Measurements from ENCODE around the gene NRXN2. TPM values are rescaled to one million over a fixed set of nuclear protein-coding genes. Genes with fewer than 3 reads are reported as not detected.

Gene NRXN2
- total and polyA plus RNA-seq, 3 experiments from 2014 or later = 0.55 to 0.75 TPM; not detected in 1

GRCh38 chr11:64638829-64639228 lies 84.2 kb downstream of the NRXN2 start:
- Histone ChIP-seq H3K4me1 (ENCODE audit: insufficient read depth, low read length) (peaks cover 4% of the 10 kb centered on the region), H3K4me3 (ENCODE audit: low read length) (no peak overlapping the region), H3K27ac (ENCODE audit: low read depth, low read length) (no peak overlapping the region), H3K9me3 (ENCODE audit: low read length) (no peaks in the 10 kb centered on the region), H3K36me3 (ENCODE audit: insufficient read depth, low read length) (no peaks in the 10 kb centered on the region), H3K27me3 (ENCODE audit: insufficient read depth, low read length, poor library complexity, severe bottlenecking) (peaks cover 27% of the 10 kb centered on the region)
- no peak overlapping the region for H3K4me3 Mint-ChIP-seq
- H3K36me3 Mint-ChIP-seq = no peaks in the 10 kb centered on the region
- DNase-seq = no peak
- H3K9me3 Mint-ChIP-seq = no peaks in the 10 kb centered on the region
- peaks cover 7 to 10% (median 9%) of the 10 kb centered on the region in 3 donors for H3K4me1 Mint-ChIP-seq
- CTCF ChIA-PET = no interaction called here
- peak overlapping the region in 1 of 8 donors; percentile 3 for H3K27ac Mint-ChIP-seq
- peaks cover 11 to 30% of the 10 kb centered on the region in 2 donors for H3K27me3 Mint-ChIP-seq
- POLR2A ChIA-PET = no interaction called here

- Histone ChIP-seq H3K27me3 (ENCODE audit: insufficient read depth, low read length, poor library complexity, severe bottlenecking) (peaks cover 27% of the 10 kb centered on the region), H3K4me1 (ENCODE audit: insufficient read depth, low read length) (peaks cover 8% of the 10 kb centered on the region), H3K9me3 (ENCODE audit: low read length) (no peaks in the 10 kb centered on the region), H3K36me3 (ENCODE audit: insufficient read depth, low read length) (no peaks in the 10 kb centered on the region), H3K27ac (ENCODE audit: low read depth, low read length) (no peak overlapping the region), H3K4me3 (ENCODE audit: low read length) (no peak overlapping the region)
- Mint-ChIP-seq H3K36me3 (no peaks in the 10 kb centered on the region), H3K27me3 (peaks cover 10 to 35% of the 10 kb centered on the region in 2 donors), H3K4me1 (peaks cover 12 to 17% (median 15%) of the 10 kb centered on the region in 3 donors), H3K4me3 (no peak overlapping the region), H3K9me3 (no peaks in the 10 kb centered on the region), H3K27ac (no peak overlapping the region)
- no peak for DNase-seq
- ChIA-PET POLR2A (no interaction called here), CTCF (no interaction called here)
These were observed 84.9 kb downstream of the NRXN2 start for GRCh38 chr11:64638018-64638665.

- no peak for DNase-seq
- Mint-ChIP-seq H3K36me3 (no peaks in the 10 kb centered on the region), H3K27me3 (peaks cover 10 to 35% of the 10 kb centered on the region in 2 donors), H3K4me3 (no peak overlapping the region), H3K4me1 (peaks cover 12 to 17% (median 15%) of the 10 kb centered on the region in 3 donors), H3K27ac (no peak overlapping the region), H3K9me3 (no peaks in the 10 kb centered on the region)
- CTCF ChIA-PET = no interaction called here
- Histone ChIP-seq H3K27me3 (ENCODE audit: insufficient read depth, low read length, poor library complexity, severe bottlenecking) (peaks cover 27% of the 10 kb centered on the region), H3K27ac (ENCODE audit: low read depth, low read length) (no peak overlapping the region), H3K9me3 (ENCODE audit: low read length) (no peaks in the 10 kb centered on the region), H3K4me3 (ENCODE audit: low read length) (no peak overlapping the region), H3K36me3 (ENCODE audit: insufficient read depth, low read length) (no peaks in the 10 kb centered on the region), H3K4me1 (ENCODE audit: insufficient read depth, low read length) (peaks cover 8% of the 10 kb centered on the region)
- POLR2A ChIA-PET = no interaction called here
These were observed 85.5 kb downstream of the NRXN2 start for GRCh38 chr11:64637334-64638017.

- DNase-seq = no peak
- CTCF ChIA-PET = no interaction called here
- Mint-ChIP-seq H3K9me3 (no peaks in the 10 kb centered on the region), H3K4me1 (peaks cover 12 to 17% (median 15%) of the 10 kb centered on the region in 3 donors), H3K27me3 (peaks cover 10 to 43% of the 10 kb centered on the region in 2 donors), H3K4me3 (peak overlapping the region in 4 of 7 donors; percentile 7 to 67 (median 44)), H3K27ac (peak overlapping the region in 4 of 8 donors; percentile 36 to 84 (median 74)), H3K36me3 (no peaks in the 10 kb centered on the region)
- POLR2A ChIA-PET = no interaction called here
- Histone ChIP-seq H3K27ac (ENCODE audit: low read depth, low read length) (no peak overlapping the region), H3K4me3 (ENCODE audit: low read length) (no peak overlapping the region), H3K27me3 (ENCODE audit: insufficient read depth, low read length, poor library complexity, severe bottlenecking) (peaks cover 5% of the 10 kb centered on the region), H3K4me1 (ENCODE audit: insufficient read depth, low read length) (peaks cover 8% of the 10 kb centered on the region), H3K36me3 (ENCODE audit: insufficient read depth, low read length) (no peaks in the 10 kb centered on the region), H3K9me3 (ENCODE audit: low read length) (no peaks in the 10 kb centered on the region)
These were observed 89.3 kb downstream of the NRXN2 start for GRCh38 chr11:64633555-64634159.

- H3K36me3 Mint-ChIP-seq = no peaks in the 10 kb centered on the region
- H3K4me3 Mint-ChIP-seq = no peak overlapping the region
- Histone ChIP-seq H3K27me3 (ENCODE audit: insufficient read depth, low read length, poor library complexity, severe bottlenecking) (peaks cover 5% of the 10 kb centered on the region), H3K9me3 (ENCODE audit: low read length) (no peaks in the 10 kb centered on the region), H3K27ac (ENCODE audit: low read depth, low read length) (no peak overlapping the region), H3K36me3 (ENCODE audit: insufficient read depth, low read length) (no peaks in the 10 kb centered on the region), H3K4me1 (ENCODE audit: insufficient read depth, low read length) (peaks cover 8% of the 10 kb centered on the region), H3K4me3 (ENCODE audit: low read length) (no peak overlapping the region)
- H3K9me3 Mint-ChIP-seq = no peaks in the 10 kb centered on the region
- H3K4me1 Mint-ChIP-seq = peaks cover 12 to 17% (median 15%) of the 10 kb centered on the region in 3 donors
- ChIA-PET CTCF (no interaction called here), POLR2A (no interaction called here)
- DNase-seq = no peak
- H3K27me3 Mint-ChIP-seq = peaks cover 10 to 40% of the 10 kb centered on the region in 2 donors
- no peak overlapping the region for H3K27ac Mint-ChIP-seq
These were observed 90.3 kb downstream of the NRXN2 start for GRCh38 chr11:64632654-64633053.

GRCh38 chr11:64632237-64632636 lies 90.8 kb downstream of the NRXN2 start:
- POLR2A ChIA-PET = no interaction called here
- Histone ChIP-seq H3K9me3 (ENCODE audit: low read length) (no peaks in the 10 kb centered on the region), H3K27me3 (ENCODE audit: insufficient read depth, low read length, poor library complexity, severe bottlenecking) (peaks cover 5% of the 10 kb centered on the region), H3K4me3 (ENCODE audit: low read length) (no peak overlapping the region), H3K4me1 (ENCODE audit: insufficient read depth, low read length) (peaks cover 8% of the 10 kb centered on the region), H3K36me3 (ENCODE audit: insufficient read depth, low read length) (no peaks in the 10 kb centered on the region), H3K27ac (ENCODE audit: low read depth, low read length) (no peak overlapping the region)
- DNase-seq = no peak
- Mint-ChIP-seq H3K36me3 (no peaks in the 10 kb centered on the region), H3K27ac (no peak overlapping the region), H3K4me3 (no peak overlapping the region), H3K9me3 (no peaks in the 10 kb centered on the region), H3K4me1 (peaks cover 12 to 17% (median 15%) of the 10 kb centered on the region in 3 donors), H3K27me3 (peaks cover 10 to 38% of the 10 kb centered on the region in 2 donors)
- CTCF ChIA-PET = no interaction called here

- Histone ChIP-seq H3K9me3 (ENCODE audit: low read length) (no peaks in the 10 kb centered on the region), H3K4me1 (ENCODE audit: insufficient read depth, low read length) (peaks cover 8% of the 10 kb centered on the region), H3K4me3 (ENCODE audit: low read length) (no peak overlapping the region), H3K27ac (ENCODE audit: low read depth, low read length) (no peak overlapping the region), H3K27me3 (ENCODE audit: insufficient read depth, low read length, poor library complexity, severe bottlenecking) (peaks cover 2% of the 10 kb centered on the region), H3K36me3 (ENCODE audit: insufficient read depth, low read length) (no peaks in the 10 kb centered on the region)
- H3K4me1 Mint-ChIP-seq = peaks cover 12 to 17% (median 15%) of the 10 kb centered on the region in 3 donors
- no peaks in the 10 kb centered on the region for H3K36me3 Mint-ChIP-seq
- peaks cover 9 to 37% of the 10 kb centered on the region in 2 donors for H3K27me3 Mint-ChIP-seq
- DNase-seq = no peak
- CTCF ChIA-PET = no interaction called here
- POLR2A ChIA-PET = no interaction called here
- no peaks in the 10 kb centered on the region for H3K9me3 Mint-ChIP-seq
- no peak overlapping the region for H3K4me3 Mint-ChIP-seq
- H3K27ac Mint-ChIP-seq = peak overlapping the region in 2 of 8 donors; percentile 19 to 47
These were observed 91.3 kb downstream of the NRXN2 start for GRCh38 chr11:64631675-64632074.
